ENCODE data around the gene IL18R1.

IL18R1 gene

GRCh38 chr2:102356381-102356712 lies 751 bp downstream of the IL18R1 start:
- no peaks in the 10 kb centered on the region for H3K9me2 ChIP-seq (replicated peaks; ENCODE audit: insufficient read depth, low read length)
- H3K4me3 ChIP-seq (ENCODE audit: low read length): peak overlapping the region; percentile 82
- no peaks in the 10 kb centered on the region for H3K36me3 ChIP-seq (replicated peaks; ENCODE audit: insufficient read depth, low read length)
- no peaks in the 10 kb centered on the region for H3K4me1 ChIP-seq (ENCODE audit: low read length)
- H3K27ac ChIP-seq (ENCODE audit: low read length): peak overlapping the region; percentile 30; the same call in 1 of the 2 replicates
- no peaks in the 10 kb centered on the region for H3K9me3 ChIP-seq (replicated peaks; ENCODE audit: insufficient read depth, low read length)
- DNase-seq: no peak
- H3K9ac ChIP-seq (ENCODE audit: low read length): peak overlapping the region; percentile 63; the same call in 1 of the 2 replicates
- peak overlapping the region; percentile 92 for H2AFZ ChIP-seq (ENCODE audit: low read length)
- H3K27me3 ChIP-seq (replicated peaks; ENCODE audit: insufficient read depth, low read length): no peaks in the 10 kb centered on the region
- no peak for TF ChIP-seq EZH2 (optimal IDR thresholded peaks at IDR 0.05; ENCODE audit: low read depth, low read length)
- no peak for TF ChIP-seq CTCF (IDR thresholded peaks at IDR 0.05; ENCODE audit: low read length)
- TF ChIP-seq EZH2phosphoT487 (IDR thresholded peaks at IDR 0.05; ENCODE audit: low read length): no peak
- H3F3A ChIP-seq (ENCODE audit: insufficient read depth, low read length): peaks cover 4% of the 10 kb centered on the region; the same call in 1 of the 2 replicates
- H3K79me2 ChIP-seq (ENCODE audit: low read length): no peaks in the 10 kb centered on the region
- H3K4me2 ChIP-seq (ENCODE audit: low read depth, low read length): peak overlapping the region; percentile 85
- no peaks in the 10 kb centered on the region for H4K20me1 ChIP-seq (ENCODE audit: insufficient read depth, low read length)

DNA sequence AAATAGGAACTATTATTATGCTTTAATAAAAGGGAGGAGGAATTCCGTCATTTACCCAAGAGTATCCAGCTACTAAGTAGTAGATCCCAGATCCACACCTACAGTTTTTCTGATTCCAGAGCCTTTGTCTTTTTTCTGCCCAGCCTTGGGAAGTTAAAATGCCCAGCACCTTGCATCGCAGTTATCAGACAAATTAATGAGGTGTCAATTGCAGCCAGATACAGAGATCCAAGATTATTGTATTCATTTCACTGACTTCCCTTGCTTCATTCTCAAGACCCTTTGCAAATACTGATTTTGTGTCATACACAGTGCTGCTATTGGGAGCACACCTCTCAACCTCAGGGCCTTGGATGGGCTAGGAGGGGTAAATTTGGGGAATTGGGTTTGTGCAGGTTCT lies 1.1 kb downstream of the IL18R1 start:
- Histone ChIP-seq H4K20me1 (ENCODE audit: insufficient read depth, low read length) (no peaks in the 10 kb centered on the region), H3K27me3 (replicated peaks; ENCODE audit: insufficient read depth, low read length) (no peaks in the 10 kb centered on the region), H3K27ac (ENCODE audit: low read length) (no peak overlapping the region), H3F3A (ENCODE audit: insufficient read depth, low read length) (peaks cover 4% of the 10 kb centered on the region; the same call in 1 of the 2 replicates), H2AFZ (ENCODE audit: low read length) (no peak overlapping the region), H3K4me1 (ENCODE audit: low read length) (no peaks in the 10 kb centered on the region), H3K4me2 (ENCODE audit: low read depth, low read length) (peak overlapping the region; percentile 85; the same call in 1 of the 2 replicates), H3K9me3 (replicated peaks; ENCODE audit: insufficient read depth, low read length) (no peaks in the 10 kb centered on the region), H3K9me2 (replicated peaks; ENCODE audit: insufficient read depth, low read length) (no peaks in the 10 kb centered on the region), H3K4me3 (ENCODE audit: low read length) (no peak overlapping the region), H3K36me3 (replicated peaks; ENCODE audit: insufficient read depth, low read length) (no peaks in the 10 kb centered on the region), H3K79me2 (ENCODE audit: low read length) (no peaks in the 10 kb centered on the region), H3K9ac (ENCODE audit: low read length) (no peak overlapping the region)
- TF ChIP-seq EZH2 (optimal IDR thresholded peaks at IDR 0.05; ENCODE audit: low read depth, low read length) (no peak), EZH2phosphoT487 (IDR thresholded peaks at IDR 0.05; ENCODE audit: low read length) (no peak), CTCF (IDR thresholded peaks at IDR 0.05; ENCODE audit: low read length) (no peak)
- DNase-seq: no peak

DNA sequence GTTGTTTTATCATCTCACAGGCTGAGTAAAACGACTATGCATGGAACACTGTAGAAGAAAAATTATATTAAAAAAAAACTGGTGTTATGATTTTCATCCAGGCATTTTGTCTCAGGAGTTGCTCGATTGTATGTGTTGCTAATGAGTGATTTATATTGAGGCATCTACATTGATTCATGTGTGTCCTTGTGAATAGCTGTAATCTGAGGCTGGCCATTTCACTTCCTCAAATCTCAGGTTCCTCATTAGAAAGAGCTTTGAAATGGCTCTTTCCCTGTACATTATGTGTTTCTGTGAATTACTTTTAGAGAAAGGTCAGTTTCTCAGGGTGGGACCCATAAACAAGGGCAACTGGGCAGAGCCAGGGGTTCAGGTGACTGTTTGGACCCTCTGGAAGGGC lies 2.3 kb downstream of the IL18R1 start:
- Histone ChIP-seq H2AFZ (ENCODE audit: low read length) (no peak overlapping the region), H3K27ac (ENCODE audit: low read length) (no peak overlapping the region), H3K4me2 (ENCODE audit: low read depth, low read length) (no peak overlapping the region), H3K79me2 (ENCODE audit: low read length) (no peaks in the 10 kb centered on the region), H3K36me3 (replicated peaks; ENCODE audit: insufficient read depth, low read length) (no peaks in the 10 kb centered on the region), H3K9ac (ENCODE audit: low read length) (no peak overlapping the region), H3K4me1 (ENCODE audit: low read length) (no peaks in the 10 kb centered on the region), H3K9me3 (replicated peaks; ENCODE audit: insufficient read depth, low read length) (no peaks in the 10 kb centered on the region), H3F3A (ENCODE audit: insufficient read depth, low read length) (peaks cover 4% of the 10 kb centered on the region; the same call in 1 of the 2 replicates), H3K9me2 (replicated peaks; ENCODE audit: insufficient read depth, low read length) (no peaks in the 10 kb centered on the region), H4K20me1 (ENCODE audit: insufficient read depth, low read length) (no peaks in the 10 kb centered on the region), H3K27me3 (replicated peaks; ENCODE audit: insufficient read depth, low read length) (no peaks in the 10 kb centered on the region), H3K4me3 (ENCODE audit: low read length) (no peak overlapping the region)
- DNase-seq: no peak
- TF ChIP-seq EZH2phosphoT487 (IDR thresholded peaks at IDR 0.05; ENCODE audit: low read length) (no peak), EZH2 (optimal IDR thresholded peaks at IDR 0.05; ENCODE audit: low read depth, low read length) (no peak), CTCF (IDR thresholded peaks at IDR 0.05; ENCODE audit: low read length) (no peak)

Data from MM.1S (cell line).